SK-N-SH (cell line): ENCODE measurements around the gene PFN1. TPM values are rescaled to one million over a fixed set of nuclear protein-coding genes. Genes with fewer than 3 reads are reported as not detected.

Source experiments
- CTCF ChIA-PET: fragments of 300-600, 350-600 bp; formaldehyde crosslinking; extraction: SDS; loops from one replicate; lab custom pipeline; 2021; lab: Yijun Ruan, JAX
- POLR2A ChIA-PET: fragments of 350-600 bp; sonication (Branson Sonifier 250); formaldehyde crosslinking; extraction: SDS; loops from one replicate; lab custom pipeline; 2020; ENCODE audit warnings: antibody characterized with exemption, inconsistent platforms; lab: Yijun Ruan, JAX
- DNase-seq: peaks from one replicate; pipeline ENCODE4 v3.0.0; 2012
- H2AFZ ChIP-seq: fragments of 200-600 bp; sonication (generic); 2 replicates; pipeline ENCODE4 v1.8.1; 2016; ENCODE audit warnings: antibody characterized with exemption, mild to moderate bottlenecking, low read depth
- H3F3A ChIP-seq: fragments of 200-600 bp; sonication (generic); replicated peaks from 2 replicates; pipeline ENCODE3; 2016; ENCODE audit warnings: antibody characterized with exemption, mild to moderate bottlenecking; ENCODE audit not compliant: insufficient read depth
- H3K27ac ChIP-seq, 2 experiments: fragments of 200-500 bp in 1 of 2; fragments of 200-600 bp in 1 of 2; sonication (Bioruptor generic) in 1 of 2; sonication (generic), shearing (Covaris generic) in 1 of 2; 2 replicates each; pipeline versions ENCODE4 v1.5.1 to v1.6.1; 2014 to 2016; ENCODE audit warnings: low read depth in 2 of 2, inconsistent platforms in 1 of 2, low read length in 1 of 2, mild to moderate bottlenecking in 1 of 2, mixed read lengths in 1 of 2
- H3K27me3 ChIP-seq: fragments of 200-600 bp; sonication (generic), shearing (Covaris generic); 2 replicates; pipeline ENCODE4 v1.6.1; 2016; ENCODE audit warnings: mixed run types; ENCODE audit not compliant: insufficient read depth
- H3K36me3 ChIP-seq, 2 experiments: fragments of 200-500 bp in 1 of 2; fragments of 200-600 bp in 1 of 2; sonication (Bioruptor generic) in 1 of 2; sonication (generic) in 1 of 2; replicated peaks in 1 of 2; 2 replicates each; pipeline versions ENCODE3 to v1.5.1; 2014 to 2016; ENCODE audit warnings: low read length in 1 of 2, mild to moderate bottlenecking in 1 of 2; ENCODE audit not compliant: insufficient read depth in 2 of 2, control insufficient read depth in 1 of 2
- H3K4me1 ChIP-seq, 2 experiments: fragments of 200-500 bp in 1 of 2; fragments of 200-600 bp in 1 of 2; sonication (Bioruptor generic) in 1 of 2; sonication (generic), shearing (Covaris generic) in 1 of 2; 2 replicates each; pipeline versions ENCODE4 v1.5.1 to v1.6.1; 2014 to 2016; ENCODE audit warnings: low read depth in 1 of 2, low read length in 1 of 2, mixed run types in 1 of 2; ENCODE audit not compliant: insufficient read depth in 2 of 2, control insufficient read depth in 1 of 2
- H3K4me2 ChIP-seq: fragments of 200-600 bp; sonication (generic), shearing (Covaris generic); 2 replicates; pipeline ENCODE4 v1.6.1; 2017; ENCODE audit warnings: mixed run types
- H3K4me3 ChIP-seq, 2 experiments: fragments of 200-500 bp in 1 of 2; fragments of 200-600 bp in 1 of 2; sonication (Bioruptor generic) in 1 of 2; sonication (generic), shearing (Covaris generic) in 1 of 2; 2 replicates each; pipeline versions ENCODE4 v1.5.1 to v1.8.1; 2014 to 2016; ENCODE audit warnings: low read depth in 2 of 2, inconsistent platforms in 1 of 2, low read length in 1 of 2, mild to moderate bottlenecking in 1 of 2, mixed read lengths in 1 of 2, moderate library complexity in 1 of 2
- H3K79me2 ChIP-seq: fragments of 200-600 bp; sonication (generic); 2 replicates; pipeline ENCODE4 v1.8.1; 2017; ENCODE audit warnings: mild to moderate bottlenecking; ENCODE audit not compliant: insufficient read depth
- H3K9ac ChIP-seq: fragments of 200-600 bp; sonication (generic); 2 replicates; pipeline ENCODE4 v1.6.1; 2017; ENCODE audit warnings: mixed run types
- H3K9me2 ChIP-seq: fragments of 200-600 bp; sonication (generic); 2 replicates; pipeline ENCODE4 v1.6.1; 2017; ENCODE audit warnings: mixed run types
- H3K9me3 ChIP-seq: fragments of 200-600 bp; sonication (generic); 2 replicates; pipeline ENCODE4 v1.6.1; 2017; ENCODE audit warnings: mixed run types, mild to moderate bottlenecking, moderate library complexity
- H4K20me1 ChIP-seq: fragments of 200-600 bp; sonication (generic); 2 replicates; pipeline ENCODE4 v1.6.1; 2017; ENCODE audit warnings: mild to moderate bottlenecking, mixed run types; ENCODE audit not compliant: insufficient read depth
- CHD2 ChIP-seq: fragments of 150-350 bp; IDR thresholded peaks from 2 replicates; pipeline ENCODE4 v1.6.1; 2018; ENCODE audit warnings: low read length; ENCODE audit not compliant: partially characterized antibody
- EZH2phosphoT487 ChIP-seq: fragments of 200-600 bp; sonication (generic); IDR thresholded peaks from 2 replicates; pipeline ENCODE4 v1.6.1; 2017; ENCODE audit warnings: low read depth, mixed run types, mild to moderate bottlenecking, antibody characterized with exemption, moderate library complexity, borderline replicate concordance
- GABPA ChIP-seq: IDR thresholded peaks from 2 replicates; pipeline ENCODE4 v1.4.0; 2012; ENCODE audit warnings: low read depth, mild to moderate bottlenecking
- GATA2 ChIP-seq: sonication (generic); formaldehyde crosslinking; IDR thresholded peaks from 2 replicates; pipeline ENCODE4 v1.5.0; 2020; ENCODE audit warnings: mild to moderate bottlenecking, missing genetic modification reagents
- JUND ChIP-seq: IDR thresholded peaks from 2 replicates; pipeline ENCODE4 v1.4.0; 2012
- NFIC ChIP-seq: IDR thresholded peaks from 2 replicates; pipeline ENCODE4 v1.4.0; 2012; ENCODE audit warnings: borderline replicate concordance
- NRF1 ChIP-seq: IDR thresholded peaks from 2 replicates; pipeline ENCODE4 v1.6.1; 2012; ENCODE audit warnings: low read depth, mild to moderate bottlenecking, low read length
- POLR2AphosphoS5 ChIP-seq: IDR thresholded peaks from 2 replicates; pipeline ENCODE4 v1.6.1; 2012; ENCODE audit warnings: low read depth, low read length
- REST ChIP-seq: IDR thresholded peaks from 2 replicates; pipeline ENCODE4 v1.6.1; 2012; ENCODE audit warnings: mild to moderate bottlenecking, low read depth, low read length, moderate library complexity
- SIN3A ChIP-seq: IDR thresholded peaks from 2 replicates; pipeline ENCODE4 v1.6.1; 2012; ENCODE audit warnings: low read depth, mild to moderate bottlenecking, low read length, moderate library complexity, borderline replicate concordance
- SMC3 ChIP-seq: IDR thresholded peaks from 2 replicates; pipeline ENCODE4 v1.6.1; 2012; ENCODE audit warnings: low read depth, low read length, improper control_type of control experiment
- TCF12 ChIP-seq: IDR thresholded peaks from 2 replicates; pipeline ENCODE4 v1.4.0; 2012
- YY1 ChIP-seq: IDR thresholded peaks from 2 replicates; pipeline ENCODE4 v1.4.0; 2012; ENCODE audit warnings: low read depth, mild to moderate bottlenecking
- WGBS: methylation state at CpG from one replicate; pipeline ENCODE4 v1.1.6; 2017; ENCODE audit warnings: low lambda C conversion rate; 5-methylcytosine and 5-hydroxymethylcytosine counted together
- polyA plus RNA-seq, 3 experiments: library from polyadenylated mRNA; depleted of rRNA; stranded (reverse); fragments of >200 nt; gene quantifications; 2 replicates each; pipeline ENCODE4 v1.2.3, GENCODE V29; 2012

PFN1 gene
- polyA plus RNA-seq, 1 of the 3 experiments (the other 2 are of a cell fraction), result 2,484 TPM

DNA sequence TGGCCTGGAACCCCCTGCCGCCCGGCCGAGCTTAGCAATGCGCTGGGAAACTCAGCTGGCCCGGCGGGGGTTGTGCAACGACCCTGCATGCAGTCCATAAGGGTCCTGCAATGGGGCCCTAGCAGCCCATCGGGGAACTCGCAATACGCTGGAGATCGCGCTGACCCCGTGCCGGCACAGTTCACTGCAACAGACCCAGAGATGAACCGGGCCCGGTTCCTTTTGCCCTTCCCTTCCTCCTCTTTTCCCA, 8.9 kb downstream of the PFN1 start:
- H3K9me2 ChIP-seq, result no peaks in the 10 kb centered on the region
- peak overlapping the region; percentile 69; the same call in 1 of the 2 replicates for H2AFZ ChIP-seq
- H3K9me3 ChIP-seq, result no peaks in the 10 kb centered on the region
- H3K4me1 ChIP-seq, result peaks cover 13 to 24% of the 10 kb centered on the region in 2 experiments; a peak in 2 of 4 replicates
- ChIA-PET CTCF (interaction anchor here (0.9 to 3.9 kb wide), 6 partner anchors 28 to 122 kb away, joined by 3 to 29 read pairs (median 4); partner anchors contain the start of genes CHRNE and SPAG7), POLR2A (interaction anchor here (0.9 to 2.0 kb wide), 5 partner anchors 12 to 31 kb away, joined by 3 to 35 read pairs (median 16); partner anchors contain the start of genes ENO3 and SPAG7)
- H3K27ac ChIP-seq, result peak overlapping the region; percentile 94 to 98
- 1% methylated on average over 10 of the region's 16 CpGs for WGBS
- DNase-seq, result no peak
- peaks cover 58% of the 10 kb centered on the region for H3K79me2 ChIP-seq
- H4K20me1 ChIP-seq, result peaks cover 14% of the 10 kb centered on the region
- peaks cover 26 to 30% of the 10 kb centered on the region in 2 experiments for H3K36me3 ChIP-seq
- peaks cover 38% of the 10 kb centered on the region for H3F3A ChIP-seq
- H3K9ac ChIP-seq, result peak overlapping the region; percentile 83
- H3K4me2 ChIP-seq, result peak overlapping the region; percentile 98
- no peaks in the 10 kb centered on the region for H3K27me3 ChIP-seq
- TF ChIP-seq YY1 (no peak), TCF12 (no peak), GABPA (no peak), JUND (no peak), CHD2 (no peak), GATA2 (CRISPR knock-in tag) (no peak), NFIC (no peak), EZH2phosphoT487 (no peak), REST (no peak), POLR2AphosphoS5 (no peak), SIN3A (no peak), SMC3 (no peak), NRF1 (no peak)
- H3K4me3 ChIP-seq, result peak overlapping the region; percentile 80 to 86
